CMK (cell line): ENCODE measurements around the gene ZAR1L.

Experiments
- DNase-seq: peaks from one replicate; pipeline ENCODE4 v3.0.0-alpha.2; 2010; ENCODE audit warnings: low read depth

The ZAR1L gene

DNA sequence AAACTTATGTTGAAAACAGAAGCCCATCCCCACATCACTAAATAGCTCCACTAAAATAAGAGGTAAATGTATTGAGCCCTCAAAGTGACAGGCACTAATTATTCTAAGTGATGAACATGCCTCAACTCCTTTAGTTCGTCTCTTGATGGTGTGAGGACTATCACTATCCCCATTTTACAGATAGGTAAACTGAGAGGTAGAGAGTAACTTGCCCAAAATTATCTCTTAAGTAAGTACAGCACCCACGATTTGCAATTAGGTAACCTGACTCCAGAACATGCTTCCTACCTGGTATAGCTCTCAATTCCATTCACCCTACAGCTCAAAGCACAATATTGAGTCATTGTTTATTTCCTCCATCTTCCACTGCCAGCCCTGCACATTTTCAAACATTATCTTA lies 12.7 kb downstream of the ZAR1L start:
- no peak for DNase-seq

GRCh38 chr13:32300920-32301319 lies 14.2 kb downstream of the ZAR1L start:
- DNase-seq: no peak

- DNase-seq: no peak
Observed at GRCh38 chr13:32300406-32300805, 14.8 kb downstream of the ZAR1L start.

- no peak for DNase-seq
Observed at GRCh38 chr13:32299893-32300292, 15.3 kb downstream of the ZAR1L start.

DNA sequence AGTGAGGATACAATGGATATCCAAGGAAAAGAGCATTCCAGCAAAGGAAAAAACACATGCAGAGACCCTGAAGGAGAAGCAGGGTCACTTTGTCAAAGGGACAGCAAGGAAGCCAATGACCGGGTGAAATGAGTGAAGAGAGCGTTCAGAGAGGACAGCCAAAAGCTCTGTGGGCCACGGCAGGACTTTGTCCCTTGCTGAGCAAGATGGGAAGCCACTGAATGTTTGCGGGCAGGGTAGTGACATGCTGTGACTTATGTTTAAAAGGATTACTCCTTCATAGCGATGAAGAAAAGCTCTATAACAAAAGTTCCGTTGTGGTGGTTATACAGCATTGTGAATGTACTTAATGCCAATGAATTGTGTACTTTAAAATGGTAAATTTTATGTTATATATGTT lies 16.5 kb downstream of the ZAR1L start:
- no peak for DNase-seq

GRCh38 chr13:32297206-32297605 lies 18.0 kb downstream of the ZAR1L start:
- DNase-seq: no peak

- no peak for DNase-seq
Observed at GRCh38 chr13:32285633-32285965, 29.6 kb downstream of the ZAR1L start.

DNA sequence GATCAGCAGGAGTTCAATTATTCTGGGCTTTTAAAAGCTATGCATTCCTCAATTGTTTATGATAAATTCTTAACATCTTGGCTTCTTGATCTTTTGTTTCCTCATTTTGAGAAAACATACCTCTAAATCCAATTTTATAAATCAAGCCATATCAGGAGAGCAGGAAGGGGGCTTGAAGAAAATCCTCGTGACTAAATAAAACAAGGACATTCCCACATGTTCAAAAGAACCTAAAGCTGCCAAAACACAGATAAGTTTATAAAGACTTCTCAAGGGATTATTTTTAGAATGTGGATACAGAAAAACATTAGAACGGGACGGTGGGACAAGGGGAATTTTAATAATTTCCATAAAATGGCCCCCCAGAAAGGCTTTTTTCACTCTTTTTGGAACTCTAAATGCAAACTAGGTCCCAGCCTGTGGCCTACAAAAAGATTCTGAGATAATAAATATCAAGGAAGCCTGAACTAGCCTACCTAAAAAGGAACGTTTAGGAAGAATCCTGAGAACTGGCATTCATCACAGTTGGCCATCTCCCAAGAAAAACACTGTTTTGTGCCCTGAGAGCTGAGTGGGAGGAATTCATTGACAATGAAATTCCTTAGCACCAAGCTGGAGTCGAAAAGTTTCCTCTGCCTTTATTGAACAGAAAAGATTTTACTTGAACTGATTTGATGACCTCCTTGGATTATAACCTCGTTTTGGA lies 30.1 kb downstream of the ZAR1L start:
- DNase-seq: no peak

GRCh38 chr13:32282096-32282711 lies 33.0 kb downstream of the ZAR1L start:
- DNase-seq: no peak

DNA sequence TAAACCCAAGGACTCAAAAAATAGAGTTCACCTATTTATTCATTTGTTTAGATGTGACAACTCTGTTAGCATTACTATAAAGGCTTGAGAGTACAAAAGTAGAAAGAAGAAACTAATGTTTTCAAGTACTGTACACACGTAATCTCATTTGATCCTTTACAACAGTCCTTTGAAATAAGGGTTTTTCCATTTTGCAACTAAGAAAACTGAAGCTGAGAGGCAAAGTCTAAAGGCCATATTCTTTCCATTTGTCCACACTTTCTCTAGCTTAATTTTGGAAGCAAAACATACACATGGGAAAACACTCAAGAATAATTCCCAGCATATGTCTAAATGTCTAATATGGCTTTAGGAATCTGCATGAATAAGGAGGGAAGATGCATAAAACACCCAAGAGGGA lies 34.1 kb downstream of the ZAR1L start:
- DNase-seq: no peak

GRCh38 chr13:32278426-32278825 lies 36.7 kb downstream of the ZAR1L start:
- no peak for DNase-seq

GRCh38 chr13:32277839-32278238 lies 37.3 kb downstream of the ZAR1L start:
- no peak for DNase-seq

DNA sequence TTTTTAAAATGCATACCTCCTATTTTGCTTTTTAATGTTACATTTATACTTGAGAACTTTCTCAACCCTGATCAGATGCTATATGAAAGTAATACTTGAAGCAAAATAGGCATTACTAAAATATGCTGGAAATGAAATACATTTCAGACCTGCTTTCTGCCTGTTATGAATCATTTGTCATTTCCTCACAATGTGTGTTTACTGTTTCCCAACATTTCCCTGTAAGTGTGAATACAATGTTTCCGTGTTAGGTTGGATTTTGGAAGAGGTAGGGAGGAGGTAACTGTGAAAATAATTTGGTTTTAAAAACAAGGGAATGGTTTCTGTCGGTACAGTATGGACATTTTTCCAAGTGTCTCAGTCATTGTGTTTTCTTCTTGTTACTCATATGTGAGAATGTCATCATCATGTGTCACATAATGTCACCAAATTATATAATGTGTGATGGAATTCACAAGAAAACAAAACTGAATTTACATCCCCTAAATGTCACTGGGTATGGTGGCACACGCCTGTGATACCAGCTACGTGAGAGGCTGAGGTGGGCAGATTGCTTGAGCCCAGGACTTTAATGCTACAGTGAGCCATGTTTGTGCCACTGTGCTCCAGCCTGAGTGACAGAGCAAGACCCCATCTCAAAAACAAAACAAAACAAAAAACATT lies 43.0 kb downstream of the ZAR1L start:
- DNase-seq: no peak

DNA sequence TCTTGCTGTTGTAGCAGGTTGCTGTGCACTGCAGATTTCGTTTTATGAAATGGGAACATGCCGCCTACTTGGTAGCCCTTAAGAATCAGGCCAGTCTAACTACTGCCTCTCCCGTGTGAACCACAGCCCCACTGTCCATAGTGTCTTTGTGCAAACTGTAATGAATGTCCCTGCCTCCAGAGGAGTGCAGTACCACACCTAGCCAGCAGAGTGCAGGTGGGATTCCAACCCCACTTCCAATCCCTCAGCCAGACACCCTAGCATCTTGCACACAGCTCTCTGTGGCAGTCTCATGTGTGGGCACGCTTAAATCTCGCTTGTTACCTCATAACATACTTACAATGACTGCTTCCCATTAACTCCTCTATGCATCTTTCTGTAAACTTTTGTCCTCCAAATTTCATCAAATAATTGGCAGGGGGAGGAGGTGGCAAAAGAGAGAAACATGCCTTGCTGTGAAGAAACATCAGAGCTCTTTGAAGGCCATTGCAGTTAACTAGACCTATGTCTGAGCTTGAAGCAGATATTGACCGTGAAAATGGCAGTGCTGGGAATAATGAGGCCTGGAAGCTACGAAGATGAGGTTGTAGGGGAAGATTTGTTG lies 47.2 kb downstream of the ZAR1L start:
- no peak for DNase-seq

GRCh38 chr13:32266130-32266529 lies 49.0 kb downstream of the ZAR1L start:
- no peak for DNase-seq

DNA sequence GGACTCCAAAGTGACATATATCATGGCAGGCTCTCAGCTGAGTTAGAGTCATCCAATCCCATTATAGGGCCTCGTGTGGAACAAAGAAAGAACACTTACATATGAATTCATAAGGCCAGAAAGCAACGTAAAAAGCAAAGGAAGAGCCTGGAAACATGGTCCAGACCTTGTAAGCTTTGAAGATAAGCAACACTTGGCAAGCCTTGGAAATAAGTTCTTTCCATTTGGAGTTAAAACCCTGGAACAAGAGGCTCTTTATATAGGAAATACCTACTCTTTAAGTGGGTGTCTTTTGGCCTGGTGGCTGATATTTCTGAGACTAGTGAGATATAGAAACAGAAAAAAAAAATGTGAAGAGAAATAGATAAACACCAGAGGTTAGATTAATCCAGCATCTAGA lies 49.4 kb downstream of the ZAR1L start:
- no peak for DNase-seq

DNA sequence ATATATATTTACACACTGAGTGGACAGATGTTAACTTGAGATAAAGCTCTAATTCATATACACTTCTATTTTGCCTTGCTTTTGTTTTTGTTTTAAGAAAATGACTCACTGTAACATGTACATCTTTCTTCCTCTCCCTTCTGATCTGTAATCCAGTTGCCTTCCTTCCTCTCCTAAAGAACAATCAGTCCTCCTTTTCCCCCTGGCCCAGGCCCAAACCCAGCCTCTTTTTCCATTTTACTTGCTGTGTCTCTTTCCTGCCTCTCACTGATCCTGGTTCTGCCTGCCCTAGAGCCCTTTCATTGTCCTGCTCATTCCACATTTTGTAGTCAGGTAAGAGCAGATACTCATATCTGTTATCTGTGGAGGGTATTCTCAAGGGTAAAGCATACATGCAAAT lies 50.8 kb downstream of the ZAR1L start:
- DNase-seq: no peak

GRCh38 chr13:32262619-32263018 lies 52.5 kb downstream of the ZAR1L start:
- no peak for DNase-seq

DNA sequence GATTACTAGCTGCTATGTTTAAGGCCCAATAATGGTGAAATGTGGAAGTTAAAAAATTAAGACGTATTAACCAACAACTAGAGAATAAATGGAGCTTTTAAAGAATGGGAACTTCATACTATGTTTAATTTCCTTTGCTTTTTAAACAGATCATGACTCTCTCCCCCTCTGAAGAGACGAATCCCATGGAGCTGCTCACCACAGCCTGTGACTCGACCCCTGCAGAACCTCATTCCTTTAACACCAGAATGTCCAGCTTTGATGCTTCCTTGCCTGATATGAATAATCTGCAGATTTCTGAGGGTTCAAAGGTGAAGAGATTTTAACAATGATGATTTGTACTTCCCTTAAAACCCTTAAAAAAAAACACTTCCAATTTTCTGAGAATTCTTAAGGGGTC lies 53.0 kb downstream of the ZAR1L start:
- DNase-seq: no peak

- no peak for DNase-seq
Observed at GRCh38 chr13:32261567-32261966, 53.6 kb downstream of the ZAR1L start.

- DNase-seq: no peak
Observed at GRCh38 chr13:32259116-32259515, 56.0 kb downstream of the ZAR1L start.

- no peak for DNase-seq
Observed at GRCh38 chr13:32257649-32258048, 57.5 kb downstream of the ZAR1L start.

GRCh38 chr13:32256243-32256642 lies 58.9 kb downstream of the ZAR1L start:
- no peak for DNase-seq
